ENCODE data around the gene EHD4. TPM values are rescaled to one million over a fixed set of nuclear protein-coding genes. Genes with fewer than 3 reads are reported as not detected.

The EHD4 gene
- polyA plus RNA-seq, 1 donor (not counting 4 experiments of a cell fraction or from before 2014, with no cell fraction given), result 31.5 TPM

GRCh38 chr15:41853831-41854230 is 118.5 kb downstream of the EHD4 start:
- Histone ChIP-seq H3K9me1 (ENCODE audit: control insufficient read depth, extremely low read depth, insufficient read depth, low read length) (no peaks in the 10 kb centered on the region), H3K27me3 (ENCODE audit: control insufficient read depth, extremely low read depth, insufficient read depth, low read length) (peaks cover 16% of the 10 kb centered on the region), H3K9me3 (ENCODE audit: control insufficient read depth, low read depth, low read length) (no peaks in the 10 kb centered on the region), H3K79me2 (ENCODE audit: control insufficient read depth, insufficient read depth, low read length) (no peaks in the 10 kb centered on the region), H3K36me3 (ENCODE audit: control insufficient read depth in 2 of 2, extremely low read depth in 1 of 2, insufficient read depth in 2 of 2, low read length in 2 of 2) (no peaks in the 10 kb centered on the region), H4K20me1 (ENCODE audit: control insufficient read depth, extremely low read depth, insufficient read depth, low read length) (no peaks in the 10 kb centered on the region), H3K9ac (ENCODE audit: control insufficient read depth, extremely low read depth, insufficient read depth, low read length) (no peak overlapping the region), H3K4me1 (ENCODE audit: control insufficient read depth, extremely low read depth, insufficient read depth, low read length) (peaks cover 17% of the 10 kb centered on the region), H3K4me3 (ENCODE audit: control insufficient read depth in 2 of 3, extremely low read depth in 1 of 3, insufficient read depth in 2 of 3, low read depth in 1 of 3, low read length in 3 of 3) (no peak overlapping the region), H3K27ac (ENCODE audit: control insufficient read depth, insufficient read depth, low read length) (no peak overlapping the region), H3K4me2 (ENCODE audit: control insufficient read depth, extremely low read depth, insufficient read depth, low read depth, low read length) (no peak overlapping the region), H2AFZ (ENCODE audit: control insufficient read depth, low read length) (no peak overlapping the region)
- no peak for FAIRE-seq
- TF ChIP-seq EZH2 (IDR thresholded peaks at IDR 0.05; ENCODE audit: low read length), result no peak
- TF ChIP-seq, protein P1, sequence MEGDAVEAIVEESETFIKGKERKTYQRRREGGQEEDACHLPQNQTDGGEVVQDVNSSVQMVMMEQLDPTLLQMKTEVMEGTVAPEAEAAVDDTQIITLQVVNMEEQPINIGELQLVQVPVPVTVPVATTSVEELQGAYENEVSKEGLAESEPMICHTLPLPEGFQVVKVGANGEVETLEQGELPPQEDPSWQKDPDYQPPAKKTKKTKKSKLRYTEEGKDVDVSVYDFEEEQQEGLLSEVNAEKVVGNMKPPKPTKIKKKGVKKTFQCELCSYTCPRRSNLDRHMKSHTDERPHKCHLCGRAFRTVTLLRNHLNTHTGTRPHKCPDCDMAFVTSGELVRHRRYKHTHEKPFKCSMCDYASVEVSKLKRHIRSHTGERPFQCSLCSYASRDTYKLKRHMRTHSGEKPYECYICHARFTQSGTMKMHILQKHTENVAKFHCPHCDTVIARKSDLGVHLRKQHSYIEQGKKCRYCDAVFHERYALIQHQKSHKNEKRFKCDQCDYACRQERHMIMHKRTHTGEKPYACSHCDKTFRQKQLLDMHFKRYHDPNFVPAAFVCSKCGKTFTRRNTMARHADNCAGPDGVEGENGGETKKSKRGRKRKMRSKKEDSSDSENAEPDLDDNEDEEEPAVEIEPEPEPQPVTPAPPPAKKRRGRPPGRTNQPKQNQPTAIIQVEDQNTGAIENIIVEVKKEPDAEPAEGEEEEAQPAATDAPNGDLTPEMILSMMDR (optimal IDR thresholded peaks at IDR 0.05 in 1 of 3, IDR thresholded peaks at IDR 0.05 in 1 of 3, conservative IDR thresholded peaks at IDR 0.05 in 1 of 3; ENCODE audit: extremely low read depth in 1 of 3, insufficient read depth in 2 of 3, low read length in 3 of 3), result no peak
- dilution Hi-C loops (cut with MboI; ENCODE audit: extremely low pct_ligation_motif_present, low sequenced_read_pairs), result no loop called here
- no peak for DNase-seq (ENCODE audit: low read depth, low spot score)

DNA sequence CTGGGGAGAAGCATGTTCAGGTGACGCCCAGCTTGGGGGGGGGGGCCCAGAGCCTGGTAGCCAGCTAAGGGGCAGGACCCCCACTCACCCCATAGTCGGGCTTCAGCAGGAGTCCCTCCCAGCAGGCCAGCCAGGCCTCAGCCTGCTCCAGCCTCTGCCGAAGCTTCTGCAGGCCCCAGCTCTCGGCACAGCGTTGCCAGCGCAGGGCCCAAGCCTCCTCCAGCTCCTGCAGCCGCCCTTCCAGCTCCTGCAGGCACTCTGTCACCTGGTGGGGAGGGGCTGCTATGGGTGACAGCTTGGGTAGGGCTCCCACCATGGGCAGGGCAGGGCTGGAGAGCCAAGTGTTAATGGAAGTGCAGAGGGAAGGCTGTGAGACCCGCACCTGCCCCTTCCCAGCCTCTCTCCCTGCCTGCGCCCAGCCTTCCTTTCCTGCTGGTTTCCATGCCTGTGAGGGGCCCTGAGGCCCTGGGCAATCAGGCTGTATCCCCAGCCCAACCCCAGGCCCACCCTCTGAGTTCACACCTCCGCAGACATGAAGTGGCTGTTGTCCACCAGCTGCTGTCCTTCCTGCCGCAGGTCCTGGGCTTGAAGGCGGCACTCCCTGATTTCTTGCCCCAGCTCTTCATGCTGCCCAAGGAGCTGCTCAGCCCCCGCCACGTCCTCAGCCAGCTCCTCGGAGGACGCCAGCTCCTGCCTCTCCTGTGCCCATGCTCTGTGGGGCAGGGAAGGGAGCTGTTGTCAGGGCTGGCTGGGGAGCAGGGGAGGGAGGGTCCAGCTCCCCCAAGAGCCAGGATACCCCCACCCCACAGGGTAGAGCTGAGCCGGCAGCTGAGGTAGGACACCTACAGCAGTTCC is 119.4 kb downstream of the EHD4 start:
- Histone ChIP-seq H3K9me3 (ENCODE audit: control insufficient read depth, low read depth, low read length) (no peaks in the 10 kb centered on the region), H3K9ac (ENCODE audit: control insufficient read depth, extremely low read depth, insufficient read depth, low read length) (no peak overlapping the region), H3K9me1 (ENCODE audit: control insufficient read depth, extremely low read depth, insufficient read depth, low read length) (no peaks in the 10 kb centered on the region), H4K20me1 (ENCODE audit: control insufficient read depth, extremely low read depth, insufficient read depth, low read length) (no peaks in the 10 kb centered on the region), H3K79me2 (ENCODE audit: control insufficient read depth, insufficient read depth, low read length) (no peaks in the 10 kb centered on the region), H3K27me3 (ENCODE audit: control insufficient read depth, extremely low read depth, insufficient read depth, low read length) (peaks cover 16% of the 10 kb centered on the region), H3K4me3 (ENCODE audit: control insufficient read depth in 2 of 3, extremely low read depth in 1 of 3, insufficient read depth in 2 of 3, low read depth in 1 of 3, low read length in 3 of 3) (no peak overlapping the region), H3K36me3 (ENCODE audit: control insufficient read depth in 2 of 2, extremely low read depth in 1 of 2, insufficient read depth in 2 of 2, low read length in 2 of 2) (peaks cover 2 to 4% of the 10 kb centered on the region in 2 experiments), H3K4me2 (ENCODE audit: control insufficient read depth, extremely low read depth, insufficient read depth, low read depth, low read length) (no peak overlapping the region), H2AFZ (ENCODE audit: control insufficient read depth, low read length) (no peak overlapping the region), H3K4me1 (ENCODE audit: control insufficient read depth, extremely low read depth, insufficient read depth, low read length) (peaks cover 22% of the 10 kb centered on the region), H3K27ac (ENCODE audit: control insufficient read depth, insufficient read depth, low read length) (no peak overlapping the region)
- DNase-seq (ENCODE audit: low read depth, low spot score) (no peak), FAIRE-seq (no peak)
- dilution Hi-C loops (cut with MboI; ENCODE audit: extremely low pct_ligation_motif_present, low sequenced_read_pairs), result no loop called here
- TF ChIP-seq, protein P1 (optimal IDR thresholded peaks at IDR 0.05 in 1 of 3, IDR thresholded peaks at IDR 0.05 in 1 of 3, conservative IDR thresholded peaks at IDR 0.05 in 1 of 3; ENCODE audit: extremely low read depth in 1 of 3, insufficient read depth in 2 of 3, low read length in 3 of 3), result no peak
- TF ChIP-seq EZH2 (IDR thresholded peaks at IDR 0.05; ENCODE audit: low read length), result no peak
